ENCODE measurements around the gene PALMD. TPM values are rescaled to one million over a fixed set of nuclear protein-coding genes. Genes with fewer than 3 reads are reported as not detected.
A peak's percentile ranks its signal among the peaks of the same experiment; 100 is the strongest.

Gene PALMD
- total RNA-seq, 1 experiment from 2014 or later: 8.0 TPM

DNA sequence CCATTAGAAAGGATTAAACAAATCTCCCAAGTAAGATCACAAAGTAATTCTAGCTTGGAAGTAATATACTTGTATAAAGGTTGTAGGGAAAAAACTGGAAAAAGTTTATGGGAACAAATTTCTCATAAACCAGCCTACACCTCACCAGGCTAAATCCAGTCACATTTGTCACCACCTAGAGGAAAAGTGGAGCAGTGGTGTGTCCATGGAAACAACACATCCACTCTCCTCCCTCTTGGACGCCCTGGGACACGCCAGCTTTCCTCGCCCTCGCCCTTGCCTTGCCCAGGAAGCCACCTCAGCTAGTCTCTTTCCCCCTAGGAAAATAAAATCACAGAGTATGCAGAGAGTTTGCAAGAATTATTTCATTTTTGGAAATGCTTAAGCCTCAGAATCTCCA, 2.2 kb downstream of the PALMD start:
- Histone ChIP-seq H3K27ac (ENCODE audit: low read length) (peak overlapping the region; percentile 70), H3K4me3 (ENCODE audit: low read length) (peak overlapping the region; percentile 70), H2AFZ (ENCODE audit: low read length) (peak overlapping the region; percentile 87; the same call in 1 of the 2 replicates), H3K4me2 (ENCODE audit: low read length) (peak overlapping the region; percentile 84), H3K9ac (ENCODE audit: low read length) (peak overlapping the region; percentile 60), H3K36me3 (ENCODE audit: low read depth, low read length) (no peaks in the 10 kb centered on the region), H3K27me3 (ENCODE audit: low read length) (no peaks in the 10 kb centered on the region), H4K20me1 (ENCODE audit: low read length) (no peaks in the 10 kb centered on the region), H3K9me2 (replicated peaks; ENCODE audit: low read length) (no peaks in the 10 kb centered on the region; the same call in 1 of the 2 replicates), H3F3A (ENCODE audit: low read length, unreplicated experiment) (no peaks in the 10 kb centered on the region), H3K4me1 (ENCODE audit: insufficient read depth, low read length) (peaks cover 32% of the 10 kb centered on the region), H3K9me3 (ENCODE audit: low read length) (no peaks in the 10 kb centered on the region), H3K79me2 (ENCODE audit: low read length) (peaks cover 8% of the 10 kb centered on the region; the same call in 1 of the 2 replicates)
- no TSS peak for BruUV-seq (replicated peaks)
- no peak for TF ChIP-seq EZH2 (IDR thresholded peaks at IDR 0.05; ENCODE audit: low read length, unreplicated experiment)
- TF ChIP-seq, protein P1, sequence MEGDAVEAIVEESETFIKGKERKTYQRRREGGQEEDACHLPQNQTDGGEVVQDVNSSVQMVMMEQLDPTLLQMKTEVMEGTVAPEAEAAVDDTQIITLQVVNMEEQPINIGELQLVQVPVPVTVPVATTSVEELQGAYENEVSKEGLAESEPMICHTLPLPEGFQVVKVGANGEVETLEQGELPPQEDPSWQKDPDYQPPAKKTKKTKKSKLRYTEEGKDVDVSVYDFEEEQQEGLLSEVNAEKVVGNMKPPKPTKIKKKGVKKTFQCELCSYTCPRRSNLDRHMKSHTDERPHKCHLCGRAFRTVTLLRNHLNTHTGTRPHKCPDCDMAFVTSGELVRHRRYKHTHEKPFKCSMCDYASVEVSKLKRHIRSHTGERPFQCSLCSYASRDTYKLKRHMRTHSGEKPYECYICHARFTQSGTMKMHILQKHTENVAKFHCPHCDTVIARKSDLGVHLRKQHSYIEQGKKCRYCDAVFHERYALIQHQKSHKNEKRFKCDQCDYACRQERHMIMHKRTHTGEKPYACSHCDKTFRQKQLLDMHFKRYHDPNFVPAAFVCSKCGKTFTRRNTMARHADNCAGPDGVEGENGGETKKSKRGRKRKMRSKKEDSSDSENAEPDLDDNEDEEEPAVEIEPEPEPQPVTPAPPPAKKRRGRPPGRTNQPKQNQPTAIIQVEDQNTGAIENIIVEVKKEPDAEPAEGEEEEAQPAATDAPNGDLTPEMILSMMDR (conservative IDR thresholded peaks at IDR 0.05; ENCODE audit: low read depth, low read length): peak; percentile 57
- ATAC-seq (peak; percentile 69), DNase-seq (peak; percentile 79)
- intact Hi-C loops (cut with micrococcal nuclease): loop anchor here (1.0 to 5.0 kb wide), 4 partner anchors 11 to 121 kb away; no protein-coding TSS in a partner anchor
- ChIA-PET POLR2A (ENCODE audit: unreplicated experiment) (interaction anchor here (0.5 kb wide), 2 partner anchors 15 to 1806 kb away, joined by 3 read pairs; no protein-coding TSS in a partner anchor), CTCF (interaction anchor here (0.7 kb wide), 1 partner anchor 12 kb away, joined by 4 read pairs; no protein-coding TSS in a partner anchor)

DNA sequence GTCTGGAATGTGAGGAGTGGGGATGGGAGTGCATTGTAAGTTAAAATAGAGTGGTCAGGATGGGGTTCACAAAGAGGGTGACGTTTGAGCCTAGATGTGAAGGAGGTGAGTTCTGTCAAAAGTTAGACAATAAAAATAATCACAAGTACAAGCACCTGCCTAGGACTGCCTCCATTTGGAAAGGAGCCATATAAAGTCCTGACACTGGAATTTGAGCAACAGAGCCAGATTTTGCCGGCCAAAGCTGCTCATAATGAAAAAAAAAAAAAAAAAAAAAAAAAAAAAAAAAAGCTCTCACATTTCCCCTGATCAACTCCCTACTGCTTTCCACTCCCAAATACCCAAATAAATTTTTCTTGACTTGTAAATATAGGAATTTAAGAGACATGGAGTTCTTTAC, 4.1 kb downstream of the PALMD start:
- Histone ChIP-seq H3K36me3 (ENCODE audit: low read depth, low read length) (no peaks in the 10 kb centered on the region), H3K27ac (ENCODE audit: low read length) (no peak overlapping the region), H3K4me1 (ENCODE audit: insufficient read depth, low read length) (peaks cover 25% of the 10 kb centered on the region), H2AFZ (ENCODE audit: low read length) (no peak overlapping the region), H3K4me2 (ENCODE audit: low read length) (no peak overlapping the region), H3K9ac (ENCODE audit: low read length) (no peak overlapping the region), H3K9me3 (ENCODE audit: low read length) (no peaks in the 10 kb centered on the region), H4K20me1 (ENCODE audit: low read length) (no peaks in the 10 kb centered on the region), H3K27me3 (ENCODE audit: low read length) (no peaks in the 10 kb centered on the region), H3F3A (ENCODE audit: low read length, unreplicated experiment) (no peaks in the 10 kb centered on the region), H3K4me3 (ENCODE audit: low read length) (no peak overlapping the region), H3K9me2 (replicated peaks; ENCODE audit: low read length) (no peaks in the 10 kb centered on the region), H3K79me2 (ENCODE audit: low read length) (peaks cover 8% of the 10 kb centered on the region; the same call in 1 of the 2 replicates)
- no peak for DNase-seq
- intact Hi-C loops (cut with micrococcal nuclease): no loop called here
- ChIA-PET CTCF (no interaction called here), POLR2A (ENCODE audit: unreplicated experiment) (no interaction called here)
- BruUV-seq (replicated peaks): no TSS peak
- TF ChIP-seq, protein P1 (conservative IDR thresholded peaks at IDR 0.05; ENCODE audit: low read depth, low read length): no peak
- TF ChIP-seq EZH2 (IDR thresholded peaks at IDR 0.05; ENCODE audit: low read length, unreplicated experiment): no peak
- ATAC-seq: no peak

DNA sequence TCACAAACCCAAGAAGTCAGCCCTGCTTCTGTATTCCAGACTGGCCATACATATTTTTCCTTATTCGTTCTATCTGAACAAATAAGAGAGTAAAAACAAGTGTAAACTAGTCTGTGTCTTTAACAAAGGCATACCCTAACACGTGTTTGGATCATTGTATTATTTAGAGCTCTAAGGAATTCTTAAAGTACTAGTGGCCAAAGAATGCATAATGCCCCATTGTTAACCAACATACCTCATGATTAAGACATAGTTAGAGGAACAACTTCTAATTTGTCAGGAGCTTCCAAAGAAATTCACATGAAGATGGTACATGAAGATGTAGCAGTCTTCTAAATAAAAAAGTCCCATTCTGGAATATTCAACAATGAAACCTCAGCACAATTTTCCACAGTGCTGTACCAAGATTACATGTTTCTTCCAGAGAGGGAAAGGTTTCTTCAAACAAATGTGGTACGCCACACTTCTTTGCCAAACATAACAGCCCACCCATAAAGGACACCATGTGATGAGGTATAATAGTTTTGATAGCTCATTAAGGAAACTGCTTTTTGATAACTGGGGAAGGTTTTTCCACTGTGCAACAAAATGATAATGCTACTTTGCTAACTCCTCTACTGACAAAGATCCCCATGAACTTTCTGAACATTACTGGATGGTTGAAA, 5.0 kb downstream of the PALMD start:
- H3K4me3 ChIP-seq (ENCODE audit: low read length): no peak overlapping the region
- no peaks in the 10 kb centered on the region for H3F3A ChIP-seq (ENCODE audit: low read length, unreplicated experiment)
- ChIA-PET POLR2A (ENCODE audit: unreplicated experiment) (no interaction called here), CTCF (no interaction called here)
- no peaks in the 10 kb centered on the region for H3K9me3 ChIP-seq (ENCODE audit: low read length)
- no peak overlapping the region for H3K27ac ChIP-seq (ENCODE audit: low read length)
- H3K36me3 ChIP-seq (ENCODE audit: low read depth, low read length): no peaks in the 10 kb centered on the region
- DNase-seq: no peak
- no TSS peak for BruUV-seq (replicated peaks)
- intact Hi-C loops (cut with micrococcal nuclease): no loop called here
- no peak overlapping the region for H3K4me2 ChIP-seq (ENCODE audit: low read length)
- peaks cover 8% of the 10 kb centered on the region; the same call in 1 of the 2 replicates for H3K79me2 ChIP-seq (ENCODE audit: low read length)
- no peaks in the 10 kb centered on the region for H3K27me3 ChIP-seq (ENCODE audit: low read length)
- H3K9ac ChIP-seq (ENCODE audit: low read length): no peak overlapping the region
- H2AFZ ChIP-seq (ENCODE audit: low read length): no peak overlapping the region
- no peaks in the 10 kb centered on the region for H3K9me2 ChIP-seq (replicated peaks; ENCODE audit: low read length)
- TF ChIP-seq, protein P1 (conservative IDR thresholded peaks at IDR 0.05; ENCODE audit: low read depth, low read length): no peak
- TF ChIP-seq EZH2phosphoT487 (IDR thresholded peaks at IDR 0.05; ENCODE audit: borderline replicate concordance, low read length): no peak
- TF ChIP-seq EZH2 (IDR thresholded peaks at IDR 0.05; ENCODE audit: low read length, unreplicated experiment): no peak
- no peaks in the 10 kb centered on the region for H4K20me1 ChIP-seq (ENCODE audit: low read length)
- H3K4me1 ChIP-seq (ENCODE audit: insufficient read depth, low read length): peaks cover 17% of the 10 kb centered on the region
- ATAC-seq: no peak

Data from PC-3 (cell line).